ENCODE results near the gene ATIC. TPM values are rescaled to one million over a fixed set of nuclear protein-coding genes. Genes with fewer than 3 reads are reported as not detected.
"Not testable (repeated sequence)": the region's sequence is repeated elsewhere in the genome, so short reads cannot be mapped to it uniquely, and the experiment has no call there.

The ATIC gene
- total RNA-seq, 1 donor from 2014 or later, result 145 TPM

DNA sequence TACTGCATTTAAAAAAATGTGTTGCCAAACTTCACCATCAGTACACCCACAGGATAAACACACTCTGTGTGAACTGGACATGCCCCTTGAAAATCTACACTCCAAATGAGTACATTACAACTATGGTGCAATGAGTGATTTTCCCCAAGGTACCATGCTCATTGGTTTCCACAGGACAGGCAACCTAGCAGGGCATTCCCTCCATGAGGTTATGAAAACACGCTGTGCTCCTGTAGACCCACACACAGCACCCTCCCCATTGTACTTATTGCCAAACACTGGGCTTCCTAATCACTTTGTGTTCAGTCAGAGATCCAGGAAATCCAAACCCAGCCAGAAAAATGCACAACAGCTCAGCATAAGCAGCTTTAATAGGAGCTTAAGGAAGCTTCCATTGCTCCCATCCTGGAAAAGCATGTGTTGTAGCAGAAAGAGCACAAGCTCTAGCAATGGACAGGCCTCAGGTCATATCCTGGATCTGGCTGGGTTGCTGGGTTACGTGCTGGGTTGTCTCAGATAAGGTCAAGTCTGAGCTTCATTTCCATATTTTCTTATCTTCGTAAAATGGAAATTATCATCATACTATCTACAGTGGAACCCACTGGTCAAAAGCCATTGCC is 20.8 kb upstream of the ATIC start:
- H3K9me3 Mint-ChIP-seq (ENCODE audit: low read depth), result no peaks in the 10 kb centered on the region
- DNase-seq (ENCODE audit: low spot score, unreplicated experiment), result no peak
- no peaks in the 10 kb centered on the region for H3K36me3 Mint-ChIP-seq (ENCODE audit: insufficient read depth)
- H3K4me1 Mint-ChIP-seq (ENCODE audit: low read depth), result peaks cover 2% of the 10 kb centered on the region
- H3K27me3 Mint-ChIP-seq, result no peaks in the 10 kb centered on the region
- TF ChIP-seq, protein P1, sequence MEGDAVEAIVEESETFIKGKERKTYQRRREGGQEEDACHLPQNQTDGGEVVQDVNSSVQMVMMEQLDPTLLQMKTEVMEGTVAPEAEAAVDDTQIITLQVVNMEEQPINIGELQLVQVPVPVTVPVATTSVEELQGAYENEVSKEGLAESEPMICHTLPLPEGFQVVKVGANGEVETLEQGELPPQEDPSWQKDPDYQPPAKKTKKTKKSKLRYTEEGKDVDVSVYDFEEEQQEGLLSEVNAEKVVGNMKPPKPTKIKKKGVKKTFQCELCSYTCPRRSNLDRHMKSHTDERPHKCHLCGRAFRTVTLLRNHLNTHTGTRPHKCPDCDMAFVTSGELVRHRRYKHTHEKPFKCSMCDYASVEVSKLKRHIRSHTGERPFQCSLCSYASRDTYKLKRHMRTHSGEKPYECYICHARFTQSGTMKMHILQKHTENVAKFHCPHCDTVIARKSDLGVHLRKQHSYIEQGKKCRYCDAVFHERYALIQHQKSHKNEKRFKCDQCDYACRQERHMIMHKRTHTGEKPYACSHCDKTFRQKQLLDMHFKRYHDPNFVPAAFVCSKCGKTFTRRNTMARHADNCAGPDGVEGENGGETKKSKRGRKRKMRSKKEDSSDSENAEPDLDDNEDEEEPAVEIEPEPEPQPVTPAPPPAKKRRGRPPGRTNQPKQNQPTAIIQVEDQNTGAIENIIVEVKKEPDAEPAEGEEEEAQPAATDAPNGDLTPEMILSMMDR (IDR thresholded peaks at IDR 0.05; ENCODE audit: unreplicated experiment), result no peak
- peak overlapping the region; percentile 50 for H3K27ac Mint-ChIP-seq
- H3K4me3 Mint-ChIP-seq (ENCODE audit: low read depth), result no peak overlapping the region

DNA sequence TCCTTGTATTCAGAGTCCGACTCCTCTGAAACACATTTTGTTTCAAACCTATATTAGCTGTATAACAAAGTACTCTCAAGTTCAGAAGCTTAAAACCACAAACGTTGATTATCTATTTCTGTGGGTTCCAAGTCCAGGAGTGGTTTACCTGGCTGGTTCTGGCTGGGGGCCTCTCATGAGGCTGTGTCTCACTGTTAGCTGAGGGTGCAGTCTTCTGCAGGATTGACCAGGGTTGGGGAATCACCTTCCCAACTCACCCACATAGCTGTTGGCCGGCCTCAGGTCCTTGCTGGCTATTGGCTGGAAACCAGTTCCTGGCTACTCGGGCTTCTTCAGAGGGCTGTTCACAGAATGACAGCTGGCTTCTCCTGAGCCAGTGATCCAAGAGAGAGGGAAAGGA is 18.0 kb upstream of the ATIC start:
- Mint-ChIP-seq H3K9me3 (ENCODE audit: low read depth) (no peaks in the 10 kb centered on the region), H3K4me1 (ENCODE audit: low read depth) (peaks cover 2% of the 10 kb centered on the region), H3K27me3 (no peaks in the 10 kb centered on the region), H3K27ac (no peak overlapping the region), H3K4me3 (ENCODE audit: low read depth) (no peak overlapping the region), H3K36me3 (ENCODE audit: insufficient read depth) (no peaks in the 10 kb centered on the region)
- no peak for DNase-seq (ENCODE audit: low spot score, unreplicated experiment)
- TF ChIP-seq, protein P1 (IDR thresholded peaks at IDR 0.05; ENCODE audit: unreplicated experiment), result no peak

DNA sequence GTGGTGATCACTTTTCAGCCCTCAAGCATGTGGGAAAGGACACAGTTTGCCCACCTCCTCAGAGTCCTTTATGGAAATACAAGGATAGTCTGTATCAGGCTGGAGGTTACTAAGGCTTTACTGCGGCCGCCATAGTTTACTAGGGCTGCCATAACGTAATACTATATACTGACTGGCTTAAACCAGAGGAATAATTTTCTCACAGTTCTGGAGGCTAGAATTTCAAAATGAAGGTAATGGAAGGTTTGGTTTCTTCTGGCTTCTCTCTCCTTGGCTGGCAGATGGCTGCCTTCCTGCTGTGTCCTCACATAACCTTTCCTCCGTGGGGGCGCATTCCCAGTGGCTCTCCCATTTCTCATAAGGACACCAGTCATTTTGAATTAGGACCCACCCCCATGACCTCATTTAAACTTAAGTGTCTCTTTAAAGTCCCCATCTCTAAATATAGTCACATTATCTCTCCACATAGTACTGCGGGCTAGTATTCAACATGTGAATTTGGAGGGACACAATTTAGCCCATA is 12.5 kb upstream of the ATIC start:
- no peak overlapping the region for H3K27ac Mint-ChIP-seq
- peaks cover 7% of the 10 kb centered on the region for H3K36me3 Mint-ChIP-seq (ENCODE audit: insufficient read depth)
- H3K9me3 Mint-ChIP-seq (ENCODE audit: low read depth), result peaks cover 4% of the 10 kb centered on the region
- no peak overlapping the region for H3K4me3 Mint-ChIP-seq (ENCODE audit: low read depth)
- TF ChIP-seq, protein P1 (IDR thresholded peaks at IDR 0.05; ENCODE audit: unreplicated experiment), result no peak
- no peaks in the 10 kb centered on the region for H3K4me1 Mint-ChIP-seq (ENCODE audit: low read depth)
- no peaks in the 10 kb centered on the region for H3K27me3 Mint-ChIP-seq
- no peak for DNase-seq (ENCODE audit: low spot score, unreplicated experiment)

DNA sequence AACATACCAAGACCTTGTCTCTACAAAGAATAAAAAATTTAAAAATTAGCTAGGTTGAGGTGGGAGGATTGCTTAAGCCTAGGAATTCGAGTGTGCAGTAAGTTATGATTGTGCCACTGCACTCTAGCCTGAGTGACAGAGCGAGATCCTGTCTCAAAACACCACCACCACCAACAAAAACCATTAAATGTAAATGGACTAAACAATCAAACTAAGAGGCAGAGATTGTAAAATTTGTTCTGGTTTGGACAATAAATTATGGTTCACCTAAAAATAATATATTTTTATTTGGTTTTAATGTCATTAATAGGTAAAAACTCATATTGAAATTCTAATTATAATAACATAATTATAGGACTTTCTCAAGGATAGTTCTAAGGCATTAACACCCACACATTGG is 9.9 kb upstream of the ATIC start:
- peaks cover 8% of the 10 kb centered on the region for H3K4me1 Mint-ChIP-seq (ENCODE audit: low read depth)
- TF ChIP-seq, protein P1 (IDR thresholded peaks at IDR 0.05; ENCODE audit: unreplicated experiment), result no peak
- peaks cover 9% of the 10 kb centered on the region for H3K36me3 Mint-ChIP-seq (ENCODE audit: insufficient read depth)

DNA sequence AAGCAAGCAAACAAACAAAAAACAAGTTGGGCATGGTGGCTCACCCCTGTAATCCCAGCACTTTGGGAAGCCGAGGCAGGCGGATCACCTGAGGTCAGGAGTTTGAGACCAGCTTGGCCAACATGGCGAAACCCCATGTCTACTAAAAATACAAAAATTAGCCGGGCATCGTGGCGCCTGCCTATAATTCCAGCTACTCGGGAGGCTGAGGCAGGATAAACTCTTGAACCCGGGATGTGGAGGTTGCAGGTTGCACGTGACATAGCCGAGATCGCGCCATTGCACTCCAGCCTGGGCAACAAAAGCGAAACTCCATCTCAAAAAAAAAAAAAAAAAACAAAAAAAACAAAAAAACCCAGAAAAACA is 617 bp upstream of the ATIC start:
- H3K4me3 Mint-ChIP-seq (ENCODE audit: low read depth), result peak overlapping the region; percentile 82
- not testable (repeated sequence) for H3K9me3 Mint-ChIP-seq (ENCODE audit: low read depth); DNase-seq (ENCODE audit: low spot score, unreplicated experiment); H3K27me3 Mint-ChIP-seq
- H3K36me3 Mint-ChIP-seq (ENCODE audit: insufficient read depth), result peaks cover 23% of the 10 kb centered on the region
- peaks cover 25% of the 10 kb centered on the region for H3K4me1 Mint-ChIP-seq (ENCODE audit: low read depth)
- H3K27ac Mint-ChIP-seq, result peak overlapping the region; percentile 83

More for the DNA sequence above, 9.9 kb upstream of the ATIC start:
- no peak for DNase-seq (ENCODE audit: low spot score, unreplicated experiment)
- Mint-ChIP-seq H3K4me3 (ENCODE audit: low read depth) (no peak overlapping the region), H3K27ac (no peak overlapping the region), H3K9me3 (ENCODE audit: low read depth) (peaks cover 4% of the 10 kb centered on the region), H3K27me3 (no peaks in the 10 kb centered on the region)

DNA sequence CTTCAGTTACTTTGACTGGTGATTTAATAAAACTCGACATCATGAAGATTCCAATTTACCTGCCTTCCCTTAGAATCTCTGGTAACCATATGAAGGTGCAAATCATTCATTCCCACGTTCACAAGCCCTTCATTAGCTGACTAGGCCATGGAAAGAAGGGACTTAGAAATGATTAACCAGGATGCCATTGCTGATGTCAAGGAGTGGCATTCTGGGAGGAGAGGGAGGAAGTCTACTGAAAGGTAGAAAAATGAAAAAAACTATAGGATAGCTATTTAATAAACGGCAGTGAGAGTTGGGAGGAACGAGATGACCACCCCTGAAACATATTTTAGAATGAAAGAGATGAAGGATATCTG is 1.4 kb downstream of the ATIC start:
- no peak overlapping the region for H3K27ac Mint-ChIP-seq
- TF ChIP-seq, protein P1 (IDR thresholded peaks at IDR 0.05; ENCODE audit: unreplicated experiment), result no peak
- H3K27me3 Mint-ChIP-seq, result no peaks in the 10 kb centered on the region
- no peaks in the 10 kb centered on the region for H3K9me3 Mint-ChIP-seq (ENCODE audit: low read depth)
- DNase-seq (ENCODE audit: low spot score, unreplicated experiment), result no peak
- peak overlapping the region; percentile 89 for H3K4me3 Mint-ChIP-seq (ENCODE audit: low read depth)
- H3K36me3 Mint-ChIP-seq (ENCODE audit: insufficient read depth), result peaks cover 26% of the 10 kb centered on the region
- peaks cover 19% of the 10 kb centered on the region for H3K4me1 Mint-ChIP-seq (ENCODE audit: low read depth)
